ENCODE results near the gene PDE6C. TPM values are rescaled to one million over a fixed set of nuclear protein-coding genes. Genes with fewer than 3 reads are reported as not detected.

Gene PDE6C
- polyA plus RNA-seq, 1 of the 3 experiments (the other 2 are of a cell fraction): not detected

DNA sequence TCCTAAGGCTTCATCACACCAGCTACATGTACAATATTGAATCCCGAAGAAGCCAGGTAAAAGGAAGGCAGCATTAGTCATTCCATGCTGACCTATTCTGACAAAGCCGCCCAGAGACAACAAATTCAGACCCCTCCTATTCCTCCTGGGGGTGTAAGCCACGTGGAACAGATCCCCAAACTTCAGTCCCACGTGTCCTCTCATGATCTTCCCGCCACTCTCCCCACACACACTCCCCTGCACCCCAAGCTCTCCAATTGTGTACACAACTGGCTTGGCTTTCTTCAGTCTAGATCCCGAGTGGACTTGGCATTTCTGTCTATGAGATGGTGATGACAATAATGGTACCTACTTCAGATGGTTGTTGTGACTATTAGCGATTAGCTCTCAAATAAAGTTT lies 8.6 kb downstream of the PDE6C start:
- ChIA-PET POLR2A (no interaction called here), CTCF (no interaction called here)

More for the DNA sequence above, 8.6 kb downstream of the PDE6C start:
- Histone ChIP-seq H3K27ac (ENCODE audit: low read depth in 2 of 2, low read length in 1 of 2) (no peak overlapping the region), H3K4me2 (no peak overlapping the region), H3K79me2 (ENCODE audit: insufficient read depth) (no peaks in the 10 kb centered on the region), H4K20me1 (ENCODE audit: insufficient read depth) (no peaks in the 10 kb centered on the region), H3K36me3 (replicated peaks in 1 of 2; ENCODE audit: control insufficient read depth in 1 of 2, insufficient read depth in 2 of 2, low read length in 1 of 2) (no peaks in the 10 kb centered on the region), H3K4me3 (ENCODE audit: low read depth in 2 of 2, low read length in 1 of 2) (no peak overlapping the region), H3K9me3 (no peaks in the 10 kb centered on the region), H3K9me2 (no peaks in the 10 kb centered on the region), H3K27me3 (ENCODE audit: insufficient read depth) (peaks cover 3% of the 10 kb centered on the region; the same call in 1 of the 2 replicates), H3F3A (replicated peaks; ENCODE audit: insufficient read depth) (no peaks in the 10 kb centered on the region), H3K9ac (no peak overlapping the region), H2AFZ (ENCODE audit: low read depth) (no peak overlapping the region), H3K4me1 (ENCODE audit: control insufficient read depth in 1 of 2, insufficient read depth in 2 of 2, low read depth in 1 of 2, low read length in 1 of 2) (no peaks in the 10 kb centered on the region)
- WGBS (ENCODE audit: low lambda C conversion rate): 26% methylated on average over 7 of the region's 7 CpGs
- no peak for DNase-seq
- TF ChIP-seq, protein P1, sequence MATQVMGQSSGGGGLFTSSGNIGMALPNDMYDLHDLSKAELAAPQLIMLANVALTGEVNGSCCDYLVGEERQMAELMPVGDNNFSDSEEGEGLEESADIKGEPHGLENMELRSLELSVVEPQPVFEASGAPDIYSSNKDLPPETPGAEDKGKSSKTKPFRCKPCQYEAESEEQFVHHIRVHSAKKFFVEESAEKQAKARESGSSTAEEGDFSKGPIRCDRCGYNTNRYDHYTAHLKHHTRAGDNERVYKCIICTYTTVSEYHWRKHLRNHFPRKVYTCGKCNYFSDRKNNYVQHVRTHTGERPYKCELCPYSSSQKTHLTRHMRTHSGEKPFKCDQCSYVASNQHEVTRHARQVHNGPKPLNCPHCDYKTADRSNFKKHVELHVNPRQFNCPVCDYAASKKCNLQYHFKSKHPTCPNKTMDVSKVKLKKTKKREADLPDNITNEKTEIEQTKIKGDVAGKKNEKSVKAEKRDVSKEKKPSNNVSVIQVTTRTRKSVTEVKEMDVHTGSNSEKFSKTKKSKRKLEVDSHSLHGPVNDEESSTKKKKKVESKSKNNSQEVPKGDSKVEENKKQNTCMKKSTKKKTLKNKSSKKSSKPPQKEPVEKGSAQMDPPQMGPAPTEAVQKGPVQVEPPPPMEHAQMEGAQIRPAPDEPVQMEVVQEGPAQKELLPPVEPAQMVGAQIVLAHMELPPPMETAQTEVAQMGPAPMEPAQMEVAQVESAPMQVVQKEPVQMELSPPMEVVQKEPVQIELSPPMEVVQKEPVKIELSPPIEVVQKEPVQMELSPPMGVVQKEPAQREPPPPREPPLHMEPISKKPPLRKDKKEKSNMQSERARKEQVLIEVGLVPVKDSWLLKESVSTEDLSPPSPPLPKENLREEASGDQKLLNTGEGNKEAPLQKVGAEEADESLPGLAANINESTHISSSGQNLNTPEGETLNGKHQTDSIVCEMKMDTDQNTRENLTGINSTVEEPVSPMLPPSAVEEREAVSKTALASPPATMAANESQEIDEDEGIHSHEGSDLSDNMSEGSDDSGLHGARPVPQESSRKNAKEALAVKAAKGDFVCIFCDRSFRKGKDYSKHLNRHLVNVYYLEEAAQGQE (IDR thresholded peaks at IDR 0.05; ENCODE audit: low read depth, low read length): no peak
- TF ChIP-seq EP300 (IDR thresholded peaks at IDR 0.05; ENCODE audit: borderline replicate concordance in 1 of 2, low read depth in 1 of 2, low read length in 1 of 2) (no peak), EZH2phosphoT487 (IDR thresholded peaks at IDR 0.05; ENCODE audit: borderline replicate concordance, low read depth) (no peak), FOSL2 (IDR thresholded peaks at IDR 0.05; ENCODE audit: borderline replicate concordance, low read depth) (no peak), YY1 (IDR thresholded peaks at IDR 0.05; ENCODE audit: low read depth) (no peak), RCOR1 (IDR thresholded peaks at IDR 0.05; ENCODE audit: low read length) (no peak), POLR2AphosphoS5 (IDR thresholded peaks at IDR 0.05; ENCODE audit: low read depth, low read length) (no peak), MEF2A (IDR thresholded peaks at IDR 0.05; ENCODE audit: borderline replicate concordance, low read depth) (no peak), CHD2 (IDR thresholded peaks at IDR 0.05; ENCODE audit: low read length, partially characterized antibody) (no peak), FOXJ3 (CRISPR knock-in tag; IDR thresholded peaks at IDR 0.05) (no peak)
- TF ChIP-seq, protein P2, sequence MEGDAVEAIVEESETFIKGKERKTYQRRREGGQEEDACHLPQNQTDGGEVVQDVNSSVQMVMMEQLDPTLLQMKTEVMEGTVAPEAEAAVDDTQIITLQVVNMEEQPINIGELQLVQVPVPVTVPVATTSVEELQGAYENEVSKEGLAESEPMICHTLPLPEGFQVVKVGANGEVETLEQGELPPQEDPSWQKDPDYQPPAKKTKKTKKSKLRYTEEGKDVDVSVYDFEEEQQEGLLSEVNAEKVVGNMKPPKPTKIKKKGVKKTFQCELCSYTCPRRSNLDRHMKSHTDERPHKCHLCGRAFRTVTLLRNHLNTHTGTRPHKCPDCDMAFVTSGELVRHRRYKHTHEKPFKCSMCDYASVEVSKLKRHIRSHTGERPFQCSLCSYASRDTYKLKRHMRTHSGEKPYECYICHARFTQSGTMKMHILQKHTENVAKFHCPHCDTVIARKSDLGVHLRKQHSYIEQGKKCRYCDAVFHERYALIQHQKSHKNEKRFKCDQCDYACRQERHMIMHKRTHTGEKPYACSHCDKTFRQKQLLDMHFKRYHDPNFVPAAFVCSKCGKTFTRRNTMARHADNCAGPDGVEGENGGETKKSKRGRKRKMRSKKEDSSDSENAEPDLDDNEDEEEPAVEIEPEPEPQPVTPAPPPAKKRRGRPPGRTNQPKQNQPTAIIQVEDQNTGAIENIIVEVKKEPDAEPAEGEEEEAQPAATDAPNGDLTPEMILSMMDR (IDR thresholded peaks at IDR 0.05): no peak
- TF ChIP-seq, protein P3, sequence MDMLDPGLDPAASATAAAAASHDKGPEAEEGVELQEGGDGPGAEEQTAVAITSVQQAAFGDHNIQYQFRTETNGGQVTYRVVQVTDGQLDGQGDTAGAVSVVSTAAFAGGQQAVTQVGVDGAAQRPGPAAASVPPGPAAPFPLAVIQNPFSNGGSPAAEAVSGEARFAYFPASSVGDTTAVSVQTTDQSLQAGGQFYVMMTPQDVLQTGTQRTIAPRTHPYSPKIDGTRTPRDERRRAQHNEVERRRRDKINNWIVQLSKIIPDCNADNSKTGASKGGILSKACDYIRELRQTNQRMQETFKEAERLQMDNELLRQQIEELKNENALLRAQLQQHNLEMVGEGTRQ (IDR thresholded peaks at IDR 0.05; ENCODE audit: borderline replicate concordance, low read depth, low read length): no peak

Measured in SK-N-SH (cell line).